ENCODE data around the gene ANGEL2. TPM values are rescaled to one million over a fixed set of nuclear protein-coding genes. Genes with fewer than 3 reads are reported as not detected.
"Not testable (repeated sequence)": the region's sequence is repeated elsewhere in the genome, so short reads cannot be mapped to it uniquely, and the experiment has no call there.

The ANGEL2 gene
- polyA plus RNA-seq, 1 donor, result 28.2 TPM

- no peak for DNase-seq (ENCODE audit: low read depth)
Measured at GRCh38 chr1:212975111-212975918, 40.4 kb downstream of the ANGEL2 start.

DNA sequence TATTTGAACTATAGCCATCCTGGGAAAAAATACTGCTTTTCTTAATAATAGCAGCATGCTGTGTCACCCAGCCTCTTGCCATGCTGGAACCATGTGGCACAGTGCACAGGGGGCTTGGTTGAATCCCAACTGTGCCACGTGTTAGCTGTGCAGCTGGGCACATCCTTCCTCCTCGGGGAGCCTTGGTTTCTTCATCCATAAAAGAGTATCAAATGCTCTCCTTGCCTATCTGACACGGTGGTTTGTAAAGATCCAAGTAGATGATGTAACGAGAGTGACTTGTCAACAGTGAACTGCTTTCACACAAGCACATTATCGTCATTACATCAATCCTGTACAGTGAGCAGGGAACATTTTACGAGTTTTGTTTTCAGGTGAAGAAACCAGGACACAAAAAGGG is 41.0 kb downstream of the ANGEL2 start:
- no peak for DNase-seq (ENCODE audit: low read depth)

DNA sequence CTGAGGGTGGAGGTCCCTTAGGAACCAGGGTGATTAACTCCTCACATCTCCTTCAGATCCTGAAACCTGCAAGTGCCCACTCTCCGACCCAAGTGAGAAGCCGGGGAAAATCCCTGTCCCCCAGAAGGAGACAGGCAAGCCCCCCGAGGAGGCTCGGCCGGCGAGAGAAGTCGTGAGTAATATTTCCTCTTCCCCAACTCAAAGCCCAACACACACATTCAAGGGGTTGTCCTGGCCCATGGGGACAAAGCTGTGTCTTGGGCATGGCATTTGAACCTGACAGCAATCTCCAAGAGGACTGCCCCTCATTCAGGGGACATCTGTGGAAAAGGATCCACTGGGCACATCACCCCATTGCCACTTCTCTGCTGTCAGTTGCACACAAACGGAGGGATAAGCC is 41.8 kb downstream of the ANGEL2 start:
- no peak for DNase-seq (ENCODE audit: low read depth)

GRCh38 chr1:212973426-212973825 is 42.2 kb downstream of the ANGEL2 start:
- DNase-seq (ENCODE audit: low read depth), result no peak

GRCh38 chr1:212971312-212971711 is 44.4 kb downstream of the ANGEL2 start:
- DNase-seq (ENCODE audit: low read depth), result no peak

GRCh38 chr1:212970085-212970484 is 45.6 kb downstream of the ANGEL2 start:
- DNase-seq (ENCODE audit: low read depth), result no peak

DNA sequence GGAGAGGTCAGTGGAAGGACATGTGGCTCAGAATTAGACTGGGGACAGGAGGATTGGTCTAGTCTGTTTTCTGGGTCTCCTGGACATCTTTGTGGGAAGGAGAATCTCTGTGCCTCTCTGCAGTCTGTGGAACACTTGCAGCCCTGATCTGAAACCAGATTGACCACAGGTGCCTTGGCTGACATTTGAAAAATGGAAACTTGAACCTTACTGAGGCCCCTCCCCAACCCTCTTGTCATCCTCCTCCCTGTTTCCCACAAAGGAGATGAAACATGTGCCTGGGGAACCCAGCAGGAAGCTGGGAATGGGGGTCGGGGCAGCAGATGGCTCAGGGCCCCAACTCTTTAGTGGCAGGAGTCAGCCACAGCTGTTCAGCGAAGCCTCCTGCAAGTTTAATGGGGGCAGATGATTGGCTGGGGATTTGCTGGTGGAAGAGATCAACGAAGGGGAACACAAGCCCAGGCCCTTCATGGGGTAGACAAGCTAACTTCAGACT is 47.3 kb downstream of the ANGEL2 start:
- DNase-seq (ENCODE audit: low read depth), result no peak

GRCh38 chr1:212967801-212968200 is 47.9 kb downstream of the ANGEL2 start:
- no peak for DNase-seq (ENCODE audit: low read depth)

DNA sequence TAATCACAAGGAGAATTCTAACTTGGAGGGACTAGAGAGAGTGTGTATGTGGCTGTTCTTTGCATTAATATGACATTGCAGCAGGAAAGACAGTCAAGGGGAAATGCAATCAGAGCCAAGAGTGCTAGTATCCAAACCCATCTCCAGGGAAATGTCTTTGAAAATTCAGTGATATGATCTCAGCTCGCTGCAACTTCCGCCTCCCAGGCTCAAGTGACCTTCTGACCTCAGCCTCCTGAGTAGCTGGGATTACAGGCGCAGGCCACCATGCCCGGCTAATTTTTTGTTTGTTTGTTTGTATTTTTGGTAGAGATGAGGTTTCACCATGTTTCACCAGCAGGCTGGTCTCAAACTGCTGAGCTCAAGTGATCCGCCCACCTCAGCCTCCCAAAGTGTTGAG is 49.1 kb downstream of the ANGEL2 start:
- DNase-seq (ENCODE audit: low read depth), result no peak

GRCh38 chr1:212964993-212965392 is 50.7 kb downstream of the ANGEL2 start:
- DNase-seq (ENCODE audit: low read depth), result not testable (repeated sequence)

- DNase-seq (ENCODE audit: low read depth), result no peak
Measured at GRCh38 chr1:212964102-212964501, 51.6 kb downstream of the ANGEL2 start.

- no peak for DNase-seq (ENCODE audit: low read depth)
Measured at GRCh38 chr1:212962509-212962908, 53.2 kb downstream of the ANGEL2 start.

DNA sequence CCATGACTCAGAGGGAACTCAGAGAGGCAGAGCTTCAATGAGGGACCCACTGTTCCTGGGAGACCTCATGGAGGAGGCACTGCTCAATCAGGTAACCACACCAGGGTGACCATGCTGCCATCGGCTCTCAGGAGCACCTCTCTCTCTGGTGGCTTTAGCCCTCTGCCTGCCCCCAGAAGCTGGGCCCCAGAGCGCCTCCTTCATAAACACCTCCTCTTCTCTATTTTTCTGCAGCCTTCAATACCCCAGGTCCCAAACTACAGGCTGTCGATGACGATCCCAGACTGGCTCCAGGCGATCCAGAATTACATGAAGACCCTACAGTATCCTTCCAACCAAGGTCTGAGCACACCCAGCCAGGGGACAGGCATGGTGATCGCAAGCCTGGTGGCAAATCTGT is 54.7 kb downstream of the ANGEL2 start:
- no peak for DNase-seq (ENCODE audit: low read depth)

DNA sequence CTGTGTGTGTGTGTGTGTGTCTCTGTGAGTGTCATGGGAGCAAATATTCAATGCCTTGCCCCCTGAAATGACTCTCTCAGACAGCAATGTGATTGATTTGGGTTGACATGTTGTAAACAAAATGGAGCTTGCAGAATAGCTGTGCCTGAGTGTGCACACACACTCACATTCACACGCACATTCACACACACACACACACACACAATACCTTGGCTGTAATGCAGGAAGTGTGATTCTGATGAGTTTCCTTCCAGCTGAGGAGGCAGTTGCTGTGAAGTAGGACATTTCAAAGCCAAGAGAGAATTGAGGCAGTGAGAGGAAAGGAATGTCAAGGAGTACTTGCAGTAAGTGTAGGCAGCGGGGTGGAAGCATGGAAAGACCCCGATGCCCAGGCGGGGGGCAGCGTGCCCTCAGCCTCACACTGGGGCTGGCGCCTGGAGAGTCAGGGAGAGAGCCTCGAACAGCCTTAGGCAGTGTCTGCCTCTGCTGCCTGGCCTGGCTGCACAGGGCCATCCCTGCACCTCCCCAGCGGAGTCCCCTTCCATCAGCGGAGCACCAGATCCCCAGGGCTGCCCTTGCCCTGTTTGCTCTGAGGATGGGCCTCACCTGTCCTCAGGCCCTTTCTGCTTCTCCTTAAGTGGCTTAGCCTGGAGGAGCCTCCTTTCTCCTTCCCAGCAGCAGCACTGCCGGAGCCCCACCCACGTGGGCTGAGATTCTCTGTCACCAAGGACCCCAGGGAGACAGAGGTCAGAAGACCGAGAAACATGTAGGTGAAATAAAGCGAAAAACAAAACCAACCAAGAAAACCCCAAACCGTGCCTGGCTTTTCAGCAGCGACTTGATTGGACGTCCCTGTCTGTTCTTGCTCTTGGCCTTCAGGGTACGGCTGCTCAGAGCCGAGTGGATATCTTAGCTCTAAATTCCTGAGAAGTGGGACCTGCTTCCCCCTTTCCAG is 56.1 kb downstream of the ANGEL2 start:
- no peak for DNase-seq (ENCODE audit: low read depth)

- no peak for DNase-seq (ENCODE audit: low read depth)
Measured at GRCh38 chr1:212958175-212958574, 57.5 kb downstream of the ANGEL2 start.

- no peak for DNase-seq (ENCODE audit: low read depth)
Measured at GRCh38 chr1:212957546-212957945, 58.1 kb downstream of the ANGEL2 start.

DNA sequence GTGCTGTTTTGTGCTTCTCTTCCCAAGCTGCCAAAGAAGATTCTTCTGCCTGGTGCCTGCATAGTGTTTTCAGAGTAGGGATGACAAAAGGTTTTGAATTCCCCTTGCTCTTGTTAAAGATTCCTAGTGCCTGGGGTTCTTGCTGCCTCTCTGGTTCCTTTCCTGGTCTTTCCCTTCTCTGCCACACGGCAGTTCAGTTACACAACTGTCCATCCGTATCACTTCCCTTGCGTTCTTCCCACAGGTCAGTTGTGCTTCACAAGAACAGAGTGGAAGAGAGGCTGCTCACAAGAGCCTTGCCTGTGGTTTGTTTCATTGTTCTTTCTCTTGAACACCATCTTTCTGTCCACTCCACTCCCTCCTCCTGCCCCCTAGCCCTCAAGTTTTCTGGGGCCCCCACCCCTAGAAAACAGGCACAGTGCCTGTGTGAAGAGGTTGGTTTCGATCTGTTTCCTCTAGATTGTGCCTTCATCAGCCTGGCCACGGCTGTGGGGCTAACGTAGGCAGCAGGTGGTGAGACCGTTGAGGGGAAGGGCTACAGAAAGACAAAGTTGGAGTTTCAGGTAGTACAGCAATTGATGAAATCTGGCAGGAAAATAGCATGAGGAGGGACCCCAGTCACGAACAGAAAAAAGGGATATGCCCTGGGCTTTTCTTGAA is 59.6 kb downstream of the ANGEL2 start:
- no peak for DNase-seq (ENCODE audit: low read depth)

DNA sequence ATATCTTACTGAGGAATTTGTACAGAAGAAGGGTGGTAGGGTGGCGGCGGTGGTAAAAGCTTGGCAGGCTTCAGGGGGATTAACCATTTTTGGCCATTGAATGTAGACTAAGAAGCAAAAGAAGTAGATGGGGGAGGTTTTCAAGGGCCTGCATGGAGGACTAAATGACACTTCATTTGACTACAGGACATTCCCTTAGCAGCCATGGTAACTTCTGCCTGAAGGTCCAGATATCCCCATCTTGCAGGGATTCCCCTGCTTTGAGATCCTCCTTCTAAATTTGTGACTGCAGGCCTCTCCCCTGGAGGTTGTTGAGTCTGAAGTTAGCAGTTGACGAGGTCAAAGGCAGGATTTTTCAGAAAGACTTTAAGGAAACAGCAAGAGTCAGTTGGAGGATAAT is 60.6 kb downstream of the ANGEL2 start:
- DNase-seq (ENCODE audit: low read depth), result no peak

DNA sequence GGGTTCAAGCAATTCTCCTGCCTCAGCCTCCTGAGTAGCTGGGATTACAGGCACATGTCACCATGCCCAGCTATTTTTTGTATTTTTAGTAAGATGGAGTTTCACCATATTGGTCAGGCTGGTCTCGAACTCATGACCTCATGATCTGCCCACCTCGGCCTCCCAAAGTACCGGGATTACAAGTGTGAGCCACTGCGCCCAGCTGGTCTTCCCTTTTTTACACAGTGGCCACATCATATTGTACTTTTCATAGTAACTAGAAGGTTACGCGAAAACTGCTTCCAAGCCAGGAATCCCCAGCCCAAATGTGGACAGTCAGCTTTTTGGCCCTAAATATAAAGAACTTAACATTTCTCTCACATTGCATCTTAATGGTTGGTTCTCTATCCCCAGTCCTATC is 61.2 kb downstream of the ANGEL2 start:
- DNase-seq (ENCODE audit: low read depth), result no peak

GRCh38 chr1:212953321-212953720 is 62.3 kb downstream of the ANGEL2 start:
- no peak for DNase-seq (ENCODE audit: low read depth)

- DNase-seq (ENCODE audit: low read depth), result no peak
Measured at GRCh38 chr1:212952641-212952976, 63.1 kb downstream of the ANGEL2 start.

GRCh38 chr1:212951947-212952640 is 63.6 kb downstream of the ANGEL2 start:
- DNase-seq (ENCODE audit: low read depth), result no peak

Measured in forelimb muscle (tissue), 1 donor.